GM12878 (cell line): ENCODE data around the gene VCX. TPM values are rescaled to one million over a fixed set of nuclear protein-coding genes. Genes with fewer than 3 reads are reported as not detected.

Experiments
- ATAC-seq: fragments of 200-7000 bp; cut with Tn5 transposase; 3 replicates; pipeline ENCODE4 v1.9.1; 2020; ENCODE audit warnings: mild to moderate bottlenecking, moderate library complexity
- BruUV-seq: library from RNA; stranded (reverse); fragments of 400-500 nt; replicated peaks from 2 replicates; lab custom pipeline; 2021; lab: Mats Ljungman, UMichigan
- CTCF ChIA-PET: fragments of 300-600 bp; sonication (Branson Sonifier 250); formaldehyde crosslinking; extraction: SDS; loops from one replicate; lab custom pipeline; 2021; ENCODE audit warnings: inconsistent platforms; lab: Yijun Ruan, JAX
- POLR2A ChIA-PET: fragments of 350-600 bp; formaldehyde crosslinking; extraction: SDS; loops from one replicate; lab custom pipeline; 2021; ENCODE audit warnings: inconsistent platforms; lab: Charles Lee
- RAD21 ChIA-PET: fragments of 300-600 bp; sonication (Branson Sonifier 250); formaldehyde crosslinking; loops from one replicate; lab custom pipeline; 2023; ENCODE audit warnings: antibody characterized with exemption; ENCODE audit not compliant: unreplicated experiment; lab: Charles Lee
- SMC1A ChIA-PET: fragments of 300-600 bp; sonication (Branson Sonifier 250); formaldehyde crosslinking; loops from one replicate; lab custom pipeline; 2023; ENCODE audit not compliant: unreplicated experiment, uncharacterized antibody; lab: Charles Lee
- DNase-seq: peaks from one replicate; pipeline ENCODE4 v3.0.0-alpha.2; 2011; ENCODE audit warnings: low read depth, low spot score
- FAIRE-seq: peaks from 3 replicates; lab custom pipeline; 2011; peaks lifted over from hg19 to GRCh38; lab: Jason Lieb, UNC
- H2AFZ ChIP-seq: 2 replicates; pipeline ENCODE4 v1.6.0; 2011; ENCODE audit warnings: low read depth, low read length, control low read depth; ENCODE audit not compliant: control insufficient read depth
- H3K27ac ChIP-seq: 2 replicates; pipeline ENCODE4 v1.5.1; 2011; ENCODE audit warnings: control low read depth; ENCODE audit not compliant: control insufficient read depth, insufficient read depth
- H3K27me3 ChIP-seq, 2 experiments: replicated peaks in 1 of 2; 2 replicates each; pipeline versions ENCODE4 v1.6.0 to v1.6.1; 2011; ENCODE audit warnings: low read length in 1 of 2; ENCODE audit not compliant: control insufficient read depth in 2 of 2, insufficient read depth in 2 of 2
- H3K36me3 ChIP-seq, 2 experiments: 2 replicates each; pipeline ENCODE4 v1.5.1; 2011; ENCODE audit warnings: low read length in 1 of 2; ENCODE audit not compliant: control insufficient read depth in 2 of 2, insufficient read depth in 2 of 2
- H3K4me1 ChIP-seq: 2 replicates; pipeline ENCODE4 v1.6.1; 2011; ENCODE audit warnings: mild to moderate bottlenecking, low read length, moderate library complexity, mixed read lengths; ENCODE audit not compliant: control insufficient read depth, insufficient read depth
- H3K4me2 ChIP-seq: 2 replicates; pipeline ENCODE4 v1.6.0; 2011; ENCODE audit warnings: control low read depth; ENCODE audit not compliant: control insufficient read depth, insufficient read depth
- H3K4me3 ChIP-seq: fragments of 200-600 bp; sonication (generic); 2 replicates; pipeline ENCODE4 v1.5.1; 2016
- H3K79me2 ChIP-seq: 2 replicates; pipeline ENCODE4 v1.6.0; 2011; ENCODE audit warnings: low read length; ENCODE audit not compliant: control insufficient read depth, insufficient read depth
- H3K9ac ChIP-seq: 2 replicates; pipeline ENCODE4 v1.8.0; 2011; ENCODE audit warnings: low read length, control low read depth, mixed read lengths; ENCODE audit not compliant: control insufficient read depth, insufficient read depth
- H3K9me3 ChIP-seq: replicated peaks from 3 replicates; pipeline ENCODE4 v1.5.1; 2011; ENCODE audit warnings: mild to moderate bottlenecking, low read length; ENCODE audit not compliant: control insufficient read depth, insufficient read depth
- H4K20me1 ChIP-seq: 2 replicates; pipeline ENCODE4 v1.6.0; 2011; ENCODE audit not compliant: control insufficient read depth, insufficient read depth
- ATF3 ChIP-seq: IDR thresholded peaks from 2 replicates; pipeline ENCODE4 v1.6.1; 2011; ENCODE audit warnings: low read depth, mild to moderate bottlenecking, low read length, moderate library complexity, borderline replicate concordance; ENCODE audit errors: extremely low read depth
- CBFB ChIP-seq: IDR thresholded peaks from 2 replicates; pipeline ENCODE4 v1.6.1; 2016; ENCODE audit warnings: antibody characterized with exemption, low read depth
- CBX5 ChIP-seq: sonication (generic); IDR thresholded peaks from 2 replicates; pipeline ENCODE4 v1.6.1; 2016; ENCODE audit warnings: low read depth, moderate library complexity, mild to moderate bottlenecking, inconsistent platforms
- CEBPB ChIP-seq, 2 experiments: fragments of 150-350 bp in 1 of 2; IDR thresholded peaks; 2 replicates each; pipeline ENCODE4 v1.6.1; 2012 to 2014; ENCODE audit warnings: low read depth in 2 of 2, low read length in 2 of 2, borderline replicate concordance in 1 of 2, inconsistent platforms in 1 of 2
- EP300 ChIP-seq, 2 experiments: fragments of 150-350 bp in 1 of 2; IDR thresholded peaks; 2 replicates each; pipeline ENCODE4 v1.6.1; 2011 to 2012; ENCODE audit warnings: low read depth in 2 of 2, low read length in 2 of 2, borderline replicate concordance in 1 of 2, improper control_type of control experiment in 1 of 2, inconsistent platforms in 1 of 2; ENCODE audit not compliant: control insufficient read depth in 1 of 2
- ETV6 ChIP-seq, 2 experiments: fragments of 450-650 bp in 1 of 2; IDR thresholded peaks in 1 of 2; conservative IDR thresholded peaks in 1 of 2; 2 replicates each; pipeline ENCODE4 v1.6.1; 2014; ENCODE audit warnings: antibody characterized with exemption in 1 of 2, borderline replicate concordance in 1 of 2, low read depth in 1 of 2, mild to moderate bottlenecking in 1 of 2, moderate library complexity in 1 of 2
- MEF2A ChIP-seq: IDR thresholded peaks from 2 replicates; pipeline ENCODE4 v1.6.1; 2011; ENCODE audit warnings: low read depth, mild to moderate bottlenecking, low read length, moderate library complexity; ENCODE audit not compliant: insufficient read depth
- MXI1 ChIP-seq: fragments of 150-350 bp; IDR thresholded peaks from 2 replicates; pipeline ENCODE4 v1.6.1; 2011; ENCODE audit warnings: low read depth, mild to moderate bottlenecking, inconsistent platforms, low read length, improper control_type of control experiment
- STAT3 ChIP-seq: IDR thresholded peaks from 2 replicates; pipeline ENCODE4 v1.6.1; 2011; ENCODE audit warnings: low read depth, low read length, improper control_type of control experiment
- USF1 ChIP-seq: IDR thresholded peaks from 2 replicates; pipeline ENCODE4 v1.6.1; 2011; ENCODE audit warnings: borderline replicate concordance, low read depth, mild to moderate bottlenecking, moderate library complexity, mixed read lengths, low read length; ENCODE audit not compliant: insufficient read depth; ENCODE audit errors: extremely low read length
- WRNIP1 ChIP-seq: IDR thresholded peaks from 2 replicates; pipeline ENCODE4 v1.6.1; 2011; ENCODE audit warnings: low read depth, low read length, improper control_type of control experiment, borderline replicate concordance
- WGBS: methylation state at CpG from one replicate; pipeline ENCODE4 v1.1.6; 2016; ENCODE audit warnings: low lambda C conversion rate; ENCODE audit not compliant: insufficient replicate concordance, insufficient coverage; ENCODE audit errors: missing lambda C conversion rate; 5-methylcytosine and 5-hydroxymethylcytosine counted together
- in situ Hi-C: fragments of 300-500 bp; cut with MboI; formaldehyde crosslinking; loops from 9 replicates; pipeline ENCODE4 v1.14.3; 2018; ENCODE audit warnings: mixed read lengths
- intact Hi-C: fragments of 100-400 bp; cut with micrococcal nuclease; formaldehyde crosslinking; loops from one replicate; pipeline ENCODE4 v1.14.2; 2022; ENCODE audit not compliant: unreplicated experiment
- polyA plus RNA-seq, 11 experiments: library from polyadenylated mRNA; depleted of rRNA in 4 of 11; unstranded in 6 of 11; stranded (reverse) in 5 of 11; fragments of >200 nt; fragmentation: Nextera tagmentation in 4 of 11; fragmentation: Illumina TruSeq in 1 of 11; extraction: Ambion mirVana in 4 of 11; extraction: Trizol in 1 of 11; gene quantifications; 1 replicate in 1 of 11; 2 replicates in 10 of 11; pipeline versions ENCODE4 v1.2.1 to v1.2.3, GENCODE V29; 2011 to 2016; ENCODE audit warnings: inconsistent platforms in 2 of 11, missing spikeins in 2 of 11, low read depth in 1 of 11
- total RNA-seq, 4 experiments: library from RNA; depleted of rRNA in 3 of 4; stranded (reverse); fragments of >200 nt in 3 of 4; fragmentation: Illumina TruSeq in 1 of 4; extraction: Trizol in 1 of 4; gene quantifications; 2 replicates each; pipeline versions ENCODE4 v1.2.1 to v1.2.3, GENCODE V29; 2013 to 2021

Gene VCX
- total and polyA plus RNA-seq, 10 of the 15 experiments (the other 5 are each of a cell fraction or from before 2014, with no cell fraction given) = 0.10 to 0.23 (median 0.18) TPM; not detected in 7

GRCh38 chrX:7872042-7872441, 29.1 kb downstream of the VCX start:
- ChIA-PET RAD21 (no interaction called here), POLR2A (no interaction called here), SMC1A (no interaction called here), CTCF (no interaction called here)
- no peak for DNase-seq
- Histone ChIP-seq H3K4me1 (no peaks in the 10 kb centered on the region), H3K79me2 (no peaks in the 10 kb centered on the region), H3K4me3 (no peak overlapping the region), H3K4me2 (no peak overlapping the region), H3K27me3 (no peaks in the 10 kb centered on the region; a peak in 1 of 4 replicates), H4K20me1 (no peaks in the 10 kb centered on the region), H3K36me3 (no peaks in the 10 kb centered on the region), H3K9me3 (no peaks in the 10 kb centered on the region), H3K27ac (no peak overlapping the region), H2AFZ (no peak overlapping the region), H3K9ac (no peak overlapping the region)
- 46% methylated on average over 4 of the region's 4 CpGs for WGBS
- TF ChIP-seq ATF3 = no peak
- BruUV-seq = no TSS peak
- in situ Hi-C loops (no loop called here), intact Hi-C loops (no loop called here)
- FAIRE-seq = no peak
- ATAC-seq = no peak

- ChIA-PET POLR2A (no interaction called here), CTCF (no interaction called here), SMC1A (no interaction called here), RAD21 (no interaction called here)
- Histone ChIP-seq H3K79me2 (no peaks in the 10 kb centered on the region), H2AFZ (no peak overlapping the region), H3K36me3 (no peaks in the 10 kb centered on the region), H3K9me3 (no peaks in the 10 kb centered on the region), H3K4me2 (no peak overlapping the region), H4K20me1 (no peaks in the 10 kb centered on the region), H3K4me3 (no peak overlapping the region), H3K4me1 (no peaks in the 10 kb centered on the region), H3K27ac (no peak overlapping the region), H3K27me3 (no peaks in the 10 kb centered on the region), H3K9ac (no peak overlapping the region)
- FAIRE-seq (no peak), DNase-seq (no peak), ATAC-seq (no peak)
- TF ChIP-seq STAT3 = no peak
- TF ChIP-seq USF1 = no peak
- no peak for TF ChIP-seq ETV6 (conservative IDR thresholded peaks at IDR 0.05 in 1 of 2, IDR thresholded peaks at IDR 0.05 in 1 of 2; ENCODE audit: borderline replicate concordance in 1 of 2, low read depth in 1 of 2)
- no peak for TF ChIP-seq MEF2A
- TF ChIP-seq CBFB = no peak
- TF ChIP-seq ATF3 = no peak
- TF ChIP-seq CEBPB (IDR thresholded peaks at IDR 0.05; ENCODE audit: borderline replicate concordance in 1 of 2, low read depth in 2 of 2, low read length in 2 of 2) = no peak
- no peak for TF ChIP-seq CBX5
- TF ChIP-seq WRNIP1 = no peak
- TF ChIP-seq EP300 (IDR thresholded peaks at IDR 0.05; ENCODE audit: borderline replicate concordance in 1 of 2, control insufficient read depth in 1 of 2, low read depth in 2 of 2, low read length in 2 of 2) = no peak
- TF ChIP-seq MXI1 = no peak
- no TSS peak for BruUV-seq
- intact Hi-C loops (no loop called here), in situ Hi-C loops (no loop called here)
- WGBS = 3% methylated on average over 2 of the region's 2 CpGs
These were observed 34.0 kb downstream of the VCX start for GRCh38 chrX:7876957-7877356.
